GM10847 (cell line): ENCODE measurements around the gene TYW1.

Experiments
- POLR2A ChIP-seq: IDR thresholded peaks from 2 replicates; pipeline ENCODE4 v1.6.1; 2011; ENCODE audit not compliant: insufficient read length; ENCODE audit errors: extremely low read depth

The TYW1 gene

DNA sequence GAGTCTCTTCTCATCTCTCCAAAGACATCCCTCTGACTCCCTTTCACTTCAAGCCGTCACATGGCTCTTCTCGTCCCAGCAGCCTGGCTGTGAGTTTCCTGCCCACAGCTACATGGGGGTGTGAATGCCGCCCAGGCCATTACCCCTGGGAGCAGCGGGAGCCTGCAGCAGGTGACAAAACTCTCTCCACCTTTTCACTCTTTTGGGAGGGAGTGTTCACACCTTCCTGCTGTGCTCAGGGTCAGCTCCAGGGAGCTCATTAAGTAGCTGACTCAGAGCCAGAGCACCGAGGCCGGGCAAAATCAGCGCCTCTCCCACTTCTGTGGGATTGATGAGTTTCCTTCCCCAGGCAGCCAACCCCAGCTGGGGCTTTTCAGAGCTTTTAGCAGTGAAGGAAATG lies 271.3 kb downstream of the TYW1 start:
- TF ChIP-seq POLR2A, result no peak
